CD4-positive, alpha-beta T cell treated with Interleukin-15 for 4 hours (primary cell): ENCODE results near the gene ENPP6.
"Not testable (repeated sequence)": the region's sequence is repeated elsewhere in the genome, so short reads cannot be mapped to it uniquely, and the experiment has no call there.

Source experiments
- DNase-seq: peaks from one replicate; pipeline ENCODE4 v3.0.0-alpha.2; 2020; ENCODE audit warnings: low spot score

Gene ENPP6

DNA sequence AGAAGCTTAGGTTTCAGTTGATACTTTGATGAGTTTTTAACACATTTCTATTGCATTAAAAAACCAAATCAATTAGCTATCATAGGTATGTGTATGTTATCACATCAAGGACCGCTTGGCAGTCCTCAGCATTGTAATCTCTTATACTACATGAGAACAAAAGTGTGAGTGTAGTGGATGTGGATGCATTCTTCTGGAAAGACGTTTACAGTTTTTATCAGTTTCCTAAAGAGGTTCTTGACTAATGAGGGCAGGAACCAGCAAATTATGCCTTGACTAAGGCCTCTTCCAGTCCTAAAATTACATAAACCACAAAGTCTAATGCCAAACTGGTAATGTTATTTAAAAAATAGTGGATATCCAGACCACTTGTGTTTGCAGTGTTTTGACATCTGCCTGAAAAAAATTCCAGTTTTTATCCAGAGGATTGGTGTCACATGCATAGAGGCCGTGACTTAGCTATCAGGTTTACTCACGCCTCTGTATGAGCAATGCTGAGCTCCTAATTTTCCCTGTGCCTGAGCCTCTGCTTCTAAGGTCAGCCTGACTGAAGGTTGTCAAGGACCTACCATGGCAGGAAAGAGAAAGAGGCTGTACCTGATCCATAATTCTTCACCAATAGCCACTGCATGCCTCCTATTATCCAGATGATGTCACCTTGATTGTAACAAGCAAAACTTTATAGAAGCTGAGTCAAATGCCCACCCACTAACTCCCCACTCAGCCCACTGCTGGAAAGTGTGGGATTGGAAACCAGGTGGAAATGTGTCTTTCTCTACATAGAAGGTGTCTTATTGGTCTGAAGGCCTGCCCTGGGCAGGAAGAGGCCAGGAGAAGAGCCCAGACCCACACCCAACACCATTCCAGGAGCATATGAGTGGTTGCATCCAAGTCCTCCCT is 68.7 kb downstream of the ENPP6 start:
- DNase-seq: no peak

GRCh38 chr4:184147858-184148737 is 69.6 kb downstream of the ENPP6 start:
- DNase-seq: no peak

DNA sequence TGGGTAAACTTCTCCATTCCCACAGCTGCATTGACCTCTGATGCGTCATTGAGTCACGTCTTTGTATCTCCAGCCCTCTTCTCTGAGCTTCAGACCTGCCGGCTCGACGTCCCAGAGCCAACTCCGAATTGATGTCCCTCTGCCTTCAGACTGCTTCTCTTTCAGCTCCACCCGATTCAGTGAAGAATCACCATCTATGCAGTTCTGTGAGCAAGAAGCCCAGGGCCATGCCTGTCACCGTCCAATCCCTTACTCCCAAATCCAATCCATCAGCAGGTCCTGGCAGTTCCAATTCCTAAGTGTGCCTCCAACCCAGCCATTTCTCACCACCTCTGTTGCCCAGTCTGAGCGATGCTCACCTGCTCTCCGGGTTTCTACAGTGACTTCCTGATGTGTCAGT is 70.7 kb downstream of the ENPP6 start:
- no peak for DNase-seq

- no peak for DNase-seq
Measured at GRCh38 chr4:184145596-184145995, 72.1 kb downstream of the ENPP6 start.

GRCh38 chr4:184143770-184144564 is 73.7 kb downstream of the ENPP6 start:
- no peak for DNase-seq

- DNase-seq: no peak
Measured at GRCh38 chr4:184142121-184143000, 75.3 kb downstream of the ENPP6 start.

GRCh38 chr4:184140901-184141300 is 76.8 kb downstream of the ENPP6 start:
- DNase-seq: not testable (repeated sequence)

- no peak for DNase-seq
Measured at GRCh38 chr4:184136525-184136924, 81.1 kb downstream of the ENPP6 start.

- no peak for DNase-seq
Measured at GRCh38 chr4:184126800-184127199, 90.9 kb downstream of the ENPP6 start.

DNA sequence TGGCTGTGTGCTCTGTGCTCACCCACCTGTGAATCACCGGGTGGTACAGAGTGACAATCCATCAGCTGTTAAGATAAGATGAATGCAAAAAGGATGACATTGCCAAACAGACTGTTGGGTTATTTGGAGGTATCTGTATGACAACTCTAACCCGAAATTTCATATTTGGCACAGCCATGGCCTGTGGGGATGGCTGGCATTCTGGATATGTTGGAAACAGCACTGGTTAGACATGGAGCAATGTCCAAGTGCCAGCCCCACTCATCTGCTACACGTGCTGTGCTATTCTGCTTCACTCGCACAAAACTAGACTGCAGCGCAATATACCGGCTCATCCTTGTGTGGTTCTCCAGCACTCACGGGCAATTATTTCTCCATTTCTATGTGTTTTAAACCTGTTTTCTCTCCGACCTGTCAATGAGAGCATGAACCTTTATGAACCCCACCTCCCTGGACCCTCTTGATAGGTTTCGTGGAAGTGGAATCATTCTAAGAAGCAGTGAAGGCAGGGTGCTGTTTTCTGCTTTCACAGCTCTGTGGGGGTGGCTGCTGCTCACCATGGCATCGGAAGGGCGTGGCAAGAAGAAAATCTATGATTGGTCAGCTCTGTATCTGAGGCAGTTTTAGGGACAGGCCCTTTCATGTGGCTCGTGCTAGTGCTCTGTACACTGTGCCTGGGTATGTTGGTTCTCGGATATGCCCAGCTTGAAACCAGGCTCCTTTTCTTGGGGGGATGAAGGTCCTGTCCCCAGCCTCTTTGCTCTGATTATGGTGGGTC is 94.9 kb downstream of the ENPP6 start:
- DNase-seq: no peak

DNA sequence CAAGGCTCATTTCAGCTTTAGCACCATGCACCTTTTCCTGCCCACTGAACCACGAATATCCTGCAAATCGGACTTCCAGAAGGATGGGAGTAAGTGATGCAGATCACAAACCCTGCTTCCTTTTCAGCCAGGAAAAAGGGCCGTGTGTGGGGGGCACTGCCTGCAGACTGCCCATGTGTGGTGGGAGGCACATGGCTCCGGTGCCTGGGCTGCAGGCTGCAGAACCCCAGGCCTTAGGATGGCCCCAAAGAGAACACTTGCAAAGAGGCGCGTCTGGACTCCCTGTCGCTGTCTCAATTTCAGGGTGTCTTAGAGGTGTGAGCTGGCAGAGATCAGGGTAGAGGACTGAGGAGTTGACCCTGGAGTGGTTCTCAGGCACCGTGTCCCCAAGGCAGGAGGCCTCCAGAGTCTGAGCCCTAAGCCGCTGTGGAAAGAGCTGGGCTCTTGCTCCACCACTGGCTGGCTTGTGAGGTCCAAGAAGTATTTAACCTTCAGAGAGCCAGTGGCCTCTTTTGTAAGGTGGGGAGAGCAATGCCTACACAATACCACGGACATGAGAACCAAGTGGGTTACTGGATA is 97.0 kb downstream of the ENPP6 start:
- no peak for DNase-seq

GRCh38 chr4:184117662-184118199 is 99.9 kb downstream of the ENPP6 start:
- no peak for DNase-seq

DNA sequence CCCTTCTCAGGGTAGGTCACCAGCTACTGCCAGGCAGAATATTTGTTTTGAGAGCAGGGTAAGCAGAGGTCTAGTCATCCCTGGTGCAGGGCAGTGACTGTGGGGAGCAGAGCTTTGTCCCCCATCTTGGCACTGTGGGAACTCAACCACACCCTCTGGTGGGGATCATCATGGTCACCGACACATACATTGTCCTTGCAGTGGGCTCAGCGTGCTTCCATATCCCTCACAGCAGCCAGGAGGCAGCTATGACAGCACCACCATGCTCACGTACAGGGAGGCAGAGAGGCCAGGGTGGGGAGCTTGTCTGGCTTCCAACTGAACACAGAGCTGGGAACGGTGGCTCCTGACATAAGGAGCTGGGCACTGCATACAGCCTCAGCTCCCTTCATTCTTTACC is 102.3 kb downstream of the ENPP6 start:
- no peak for DNase-seq

- DNase-seq: no peak
Measured at GRCh38 chr4:184114431-184114830, 103.2 kb downstream of the ENPP6 start.

- no peak for DNase-seq
Measured at GRCh38 chr4:184112006-184112550, 105.6 kb downstream of the ENPP6 start.

GRCh38 chr4:184111233-184111832 is 106.3 kb downstream of the ENPP6 start:
- no peak for DNase-seq

GRCh38 chr4:184110452-184111224 is 107.0 kb downstream of the ENPP6 start:
- DNase-seq: no peak

- DNase-seq: no peak
Measured at GRCh38 chr4:184108006-184108501, 109.6 kb downstream of the ENPP6 start.
